ENCODE results near the gene NCKIPSD. TPM values are rescaled to one million over a fixed set of nuclear protein-coding genes. Genes with fewer than 3 reads are reported as not detected.

NCKIPSD gene
- total RNA-seq, 2 donors from 2014 or later = 14.0 to 19.8 TPM

GRCh38 chr3:48682786-48683185 is 2.9 kb downstream of the NCKIPSD start:
- peak; percentile 74 for DNase-seq (ENCODE audit: low spot score)
- intact Hi-C loops (cut with DNase I) = loop anchor here in 1 of 2 donors (10.0 kb wide), 1 partner anchor 218 kb away; a partner anchor contains a TSS

DNA sequence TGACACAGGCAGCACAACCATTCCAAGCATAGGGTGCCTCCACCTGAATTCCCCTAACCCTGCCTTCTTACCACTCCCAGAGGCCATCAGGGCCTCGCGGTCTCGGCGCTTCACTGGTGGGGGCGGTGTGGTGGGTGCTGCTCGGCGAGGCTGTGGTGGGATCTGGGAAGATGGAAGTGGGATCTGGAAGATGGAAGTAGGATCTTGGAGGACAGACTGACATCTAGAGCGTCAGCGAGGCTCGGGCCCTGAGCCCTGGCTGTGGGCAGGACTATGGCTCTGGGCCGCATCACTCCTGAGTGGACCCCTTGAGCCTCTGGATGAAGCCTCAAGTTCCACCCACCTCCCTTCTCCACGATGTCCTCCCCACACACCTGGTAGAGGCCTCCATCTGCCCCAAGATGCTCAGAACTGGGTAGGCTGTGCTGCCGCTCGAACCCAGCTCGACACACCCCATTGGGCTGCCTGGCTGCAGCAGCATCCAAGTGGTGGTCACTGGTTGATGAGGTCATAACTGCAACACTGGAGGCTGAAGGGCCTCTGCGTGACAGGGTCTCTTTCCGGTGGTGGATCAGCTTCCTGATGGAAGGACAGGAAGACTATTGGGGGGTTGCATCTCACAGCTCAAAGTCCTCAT is 3.6 kb downstream of the NCKIPSD start:
- DNase-seq (ENCODE audit: low spot score) = peak; percentile 60
- intact Hi-C loops (cut with DNase I) = loop anchor here in 1 of 2 donors (10.0 kb wide), 1 partner anchor 217 kb away; a partner anchor contains a TSS

- peak; percentile 58 for DNase-seq (ENCODE audit: low spot score)
- intact Hi-C loops (cut with DNase I) = loop anchor here in 1 of 2 donors (10.0 kb wide), 1 partner anchor 217 kb away; a partner anchor contains a TSS
Measured at GRCh38 chr3:48681541-48681880, 4.2 kb downstream of the NCKIPSD start.

- intact Hi-C loops (cut with DNase I) = loop anchor here in 1 of 2 donors (10.0 kb wide), 1 partner anchor 216 kb away; a partner anchor contains a TSS
- peak; percentile 66 for DNase-seq (ENCODE audit: low spot score)
Measured at GRCh38 chr3:48680811-48681540, 4.7 kb downstream of the NCKIPSD start.

- intact Hi-C loops (cut with DNase I) = loop anchor here (10.0 kb wide), 2 partner anchors 215 to 485 kb away; partner anchors contain the start of gene CCDC71 (in 1 of the 2)
- peak; percentile 55 for DNase-seq (ENCODE audit: low spot score)
Measured at GRCh38 chr3:48679411-48680391, 6.0 kb downstream of the NCKIPSD start.

DNA sequence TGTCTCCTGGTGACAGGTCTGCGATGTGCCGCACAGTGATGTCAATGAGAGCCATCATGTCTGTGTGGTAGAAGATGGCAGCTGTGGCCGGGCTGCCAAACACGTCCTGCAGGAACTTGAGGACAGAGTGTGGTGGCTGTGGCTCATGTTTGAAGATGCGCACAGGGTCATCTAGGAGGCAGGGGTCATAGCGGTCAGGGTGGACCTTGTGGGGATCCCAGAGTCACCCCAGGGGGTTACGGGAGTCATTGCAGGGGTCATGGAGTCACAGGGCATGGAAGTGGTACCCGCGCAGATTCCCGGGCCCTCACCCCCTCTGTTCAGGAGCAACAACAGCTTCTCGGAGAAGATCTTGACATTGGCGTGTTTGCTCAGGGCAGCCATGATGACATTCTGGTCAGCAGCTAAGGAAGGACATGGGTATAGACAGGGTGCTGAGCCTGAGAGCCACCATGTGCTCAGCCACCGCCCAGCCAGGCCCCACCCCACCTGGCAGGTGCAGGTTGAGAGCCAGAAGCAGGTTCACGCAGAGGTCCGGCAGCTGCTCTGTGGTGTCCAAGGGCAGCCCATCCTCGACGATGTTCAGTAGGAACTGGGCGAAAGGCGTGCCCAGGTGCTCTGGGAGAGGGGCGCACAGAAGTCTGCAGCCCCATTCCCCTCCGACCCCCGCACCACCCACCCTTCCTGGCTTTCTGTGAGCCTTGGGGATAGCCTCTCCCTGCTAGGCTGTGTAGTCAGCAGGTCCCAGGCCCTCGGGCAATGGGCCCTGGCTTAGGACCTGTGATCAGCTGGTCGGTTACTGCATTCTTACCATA is 6.9 kb downstream of the NCKIPSD start:
- intact Hi-C loops (cut with DNase I) = loop anchor here in 1 of 2 donors (10.0 kb wide), 1 partner anchor 486 kb away; the partner anchor contains the start of gene CCDC71
- peak; percentile 72 for DNase-seq (ENCODE audit: low spot score)

GRCh38 chr3:48678056-48678455 is 7.7 kb downstream of the NCKIPSD start:
- DNase-seq (ENCODE audit: low spot score) = peak; percentile 53
- intact Hi-C loops (cut with DNase I) = loop anchor here in 1 of 2 donors (10.0 kb wide), 1 partner anchor 487 kb away; the partner anchor contains the start of gene CCDC71

DNA sequence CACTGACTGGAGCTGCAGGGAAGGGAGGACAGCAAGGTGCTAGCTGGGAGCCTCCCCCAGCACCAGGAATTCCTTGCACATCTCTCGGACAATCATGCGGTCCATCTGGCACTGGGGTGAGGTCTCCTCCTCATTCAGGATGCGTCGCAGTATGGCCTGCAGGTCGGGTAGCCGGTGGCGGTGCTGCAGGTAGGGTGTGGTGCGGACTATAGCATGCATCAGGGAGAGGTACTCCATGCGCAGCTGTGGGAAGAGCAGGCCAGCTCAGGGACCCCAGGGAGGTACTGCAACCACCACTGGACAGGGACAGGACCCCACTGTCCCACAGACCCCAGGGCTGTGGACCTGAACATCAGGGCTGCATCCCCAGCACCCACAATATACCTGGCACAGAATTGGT is 11.2 kb downstream of the NCKIPSD start:
- DNase-seq (ENCODE audit: low spot score) = no peak
- intact Hi-C loops (cut with DNase I) = loop anchor here in 1 of 2 donors (10.0 kb wide), 1 partner anchor 490 kb away; the partner anchor contains the start of gene CCDC71

DNA sequence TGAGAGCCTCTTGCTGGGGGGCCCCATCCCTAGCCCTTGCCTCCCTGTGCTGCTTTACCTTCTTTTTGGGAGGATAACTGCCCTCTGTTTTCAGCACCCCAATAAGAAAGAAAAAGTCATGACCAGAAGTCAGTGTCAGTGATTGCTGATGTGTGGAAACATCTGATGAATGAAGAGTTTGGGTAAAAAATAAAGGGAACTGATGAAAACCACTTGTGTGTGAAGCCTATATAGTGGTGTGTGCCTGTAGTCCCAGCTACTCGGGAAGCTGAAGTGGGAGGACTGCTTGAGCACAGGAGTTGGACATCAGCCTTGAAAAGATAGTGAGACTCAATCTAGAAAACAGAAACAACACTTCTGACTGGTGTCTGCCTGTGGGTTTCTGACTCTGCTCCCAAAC is 13.2 kb downstream of the NCKIPSD start:
- intact Hi-C loops (cut with DNase I) = loop anchor here in 1 of 2 donors (10.0 kb wide), 1 partner anchor 492 kb away; the partner anchor contains the start of gene CCDC71

DNA sequence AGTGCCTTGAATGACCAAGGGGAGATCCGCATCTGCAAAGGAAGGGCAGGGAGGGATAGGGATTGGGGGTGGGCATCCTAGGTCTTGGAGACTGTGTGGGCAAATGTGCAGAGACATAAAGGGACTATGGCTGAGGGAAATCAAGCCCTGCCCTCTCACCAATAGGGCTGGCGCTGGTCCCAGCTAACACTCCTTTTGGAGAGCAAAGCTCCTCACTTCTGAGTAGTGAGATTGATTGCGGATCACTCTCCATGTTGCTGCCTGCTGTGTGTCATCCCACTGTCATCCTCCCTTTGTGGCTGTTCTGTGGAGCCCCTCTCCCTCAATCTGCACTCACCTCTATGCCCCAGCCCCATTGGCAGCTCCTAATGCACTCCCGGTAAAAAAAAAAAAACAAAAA is 20.8 kb downstream of the NCKIPSD start:
- intact Hi-C loops (cut with DNase I) = no loop called here
- DNase-seq (ENCODE audit: low spot score) = no peak

More for the DNA sequence above, 13.2 kb downstream of the NCKIPSD start:
- DNase-seq (ENCODE audit: low spot score) = no peak

GRCh38 chr3:48664313-48664644 is 21.4 kb downstream of the NCKIPSD start:
- DNase-seq (ENCODE audit: low spot score) = no peak
- intact Hi-C loops (cut with DNase I) = no loop called here

- intact Hi-C loops (cut with DNase I) = no loop called here
Measured at GRCh38 chr3:48663489-48664312, 22.0 kb downstream of the NCKIPSD start.

GRCh38 chr3:48662753-48663488 is 22.8 kb downstream of the NCKIPSD start, which contains the start of gene CELSR3:
CELSR3 (minus strand) TSS chr3:48662886; CDS start chr3:48662634, 252 bp downstream.
- peak; percentile 94 for DNase-seq (ENCODE audit: low spot score)
- intact Hi-C loops (cut with DNase I) = no loop called here

More at GRCh38 chr3:48663489-48664312, 22.0 kb downstream of the NCKIPSD start:
- peak; percentile 98 for DNase-seq (ENCODE audit: low spot score)

GRCh38 chr3:48662145-48662752 is 23.5 kb downstream of the NCKIPSD start:
- DNase-seq (ENCODE audit: low spot score) = no peak
- intact Hi-C loops (cut with DNase I) = no loop called here

DNA sequence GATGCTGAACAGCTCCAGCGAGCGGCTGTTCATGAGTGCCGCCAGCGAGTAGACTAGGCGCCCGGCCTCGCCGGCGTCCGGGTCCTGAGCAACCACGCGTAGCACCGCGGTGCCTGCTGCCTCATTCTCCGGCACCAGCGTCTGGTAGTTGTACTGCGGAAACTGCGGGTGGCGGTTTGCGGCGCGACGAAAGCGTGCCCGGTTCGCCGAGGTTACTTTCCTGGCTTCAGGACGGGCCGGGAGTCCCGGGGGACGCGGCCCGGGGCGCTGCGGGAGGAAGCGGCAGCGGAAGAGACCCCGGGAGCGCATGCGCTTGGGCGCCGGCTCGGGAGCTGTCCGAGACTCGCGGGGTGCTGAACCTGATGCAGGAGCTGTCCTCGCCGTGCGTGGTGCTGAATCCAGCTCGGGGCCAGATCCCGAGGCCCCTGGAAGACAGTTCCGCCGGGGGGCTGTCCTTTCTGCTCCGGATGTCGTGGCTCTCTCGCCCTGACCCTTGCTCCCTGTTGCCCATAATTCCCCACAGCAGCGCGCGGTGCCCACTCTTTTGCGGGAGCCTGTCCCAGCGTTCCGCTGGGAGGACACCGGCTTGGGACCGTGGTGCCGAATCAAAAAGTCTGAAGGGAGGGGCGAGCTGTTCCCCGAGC is 24.1 kb downstream of the NCKIPSD start:
- peak; percentile 92 for DNase-seq (ENCODE audit: low spot score)
- intact Hi-C loops (cut with DNase I) = no loop called here
